OCI-M2 (cell line): ENCODE data around the gene HSPA4L.

Experiments
- DNase-seq: peaks from one replicate; lab custom pipeline; 2025; ENCODE audit not compliant: unreplicated experiment; lab: John Stamatoyannopoulos, UW

The HSPA4L gene

GRCh38 chr4:127783026-127783769 is 1.1 kb downstream of the HSPA4L start:
- no peak for DNase-seq

GRCh38 chr4:127783955-127784770 is 2.0 kb downstream of the HSPA4L start:
- no peak for DNase-seq

GRCh38 chr4:127788517-127788916 is 6.4 kb downstream of the HSPA4L start:
- no peak for DNase-seq

- DNase-seq: no peak
These were observed 9.3 kb downstream of the HSPA4L start for GRCh38 chr4:127791391-127791790.

- DNase-seq: no peak
These were observed 11.4 kb downstream of the HSPA4L start for GRCh38 chr4:127793528-127793927.

GRCh38 chr4:127799711-127800110 is 17.6 kb downstream of the HSPA4L start:
- no peak for DNase-seq

GRCh38 chr4:127809173-127809800 is 27.2 kb downstream of the HSPA4L start:
- DNase-seq: no peak

- DNase-seq: no peak
These were observed 28.4 kb downstream of the HSPA4L start for GRCh38 chr4:127810551-127810950.

- no peak for DNase-seq
These were observed 40.3 kb downstream of the HSPA4L start for GRCh38 chr4:127822430-127822829.

- DNase-seq: no peak
These were observed 46.0 kb downstream of the HSPA4L start for GRCh38 chr4:127828121-127828520.

GRCh38 chr4:127829014-127829413 is 46.9 kb downstream of the HSPA4L start:
- no peak for DNase-seq

GRCh38 chr4:127832585-127832984 is 50.5 kb downstream of the HSPA4L start:
- DNase-seq: no peak

- DNase-seq: no peak
These were observed 61.8 kb downstream of the HSPA4L start for GRCh38 chr4:127843704-127844600.

GRCh38 chr4:127844601-127845116 is 62.5 kb downstream of the HSPA4L start:
- DNase-seq: no peak

GRCh38 chr4:127846061-127846460 is 63.9 kb downstream of the HSPA4L start:
- DNase-seq: no peak

GRCh38 chr4:127846765-127847164 is 64.6 kb downstream of the HSPA4L start:
- DNase-seq: no peak

GRCh38 chr4:127849505-127850234 is 67.5 kb downstream of the HSPA4L start:
- DNase-seq: no peak

GRCh38 chr4:127852661-127853060 is 70.5 kb downstream of the HSPA4L start:
- DNase-seq: no peak

- DNase-seq: no peak
These were observed 74.2 kb downstream of the HSPA4L start for GRCh38 chr4:127856196-127856812.
